ENCODE data around the gene KLHL35. TPM values are rescaled to one million over a fixed set of nuclear protein-coding genes. Genes with fewer than 3 reads are reported as not detected.

The KLHL35 gene
- total RNA-seq, 4 donors from 2014 or later = 0.72 TPM; not detected in 3

DNA sequence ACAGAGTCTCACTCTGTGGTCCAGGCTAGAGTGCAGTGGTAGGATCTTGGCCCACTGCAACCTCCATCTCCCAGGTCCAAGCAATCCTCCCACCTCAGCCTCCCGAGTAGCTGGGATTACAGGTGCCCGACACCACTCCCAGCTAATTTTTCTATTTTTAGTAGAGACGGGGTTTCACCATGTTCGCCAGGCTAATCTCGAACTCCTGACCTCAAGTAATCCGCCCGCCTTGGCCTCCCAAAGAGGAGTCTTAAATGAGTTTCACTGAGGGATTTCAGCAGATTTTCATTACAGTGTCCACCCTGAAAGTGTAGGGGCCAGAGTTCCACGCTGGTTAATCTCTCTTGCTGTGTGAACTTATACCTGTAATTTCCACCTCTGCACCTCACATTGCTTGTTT, 34.1 kb downstream of the KLHL35 start:
- Histone ChIP-seq H3K4me1 (peaks cover 0 to 37% (median 11%) of the 10 kb centered on the region in 3 donors), H3K9me3 (no peaks in the 10 kb centered on the region), H3K36me3 (peaks cover 0 to 31% of the 10 kb centered on the region in 2 donors), H3K4me3 (no peak overlapping the region), H3K27me3 (no peaks in the 10 kb centered on the region), H3K27ac (peak overlapping the region in 2 of 4 donors; percentile 89 to 96)
- TF ChIP-seq POLR2AphosphoS5 (IDR thresholded peaks at IDR 0.05) (no peak), POLR2A (IDR thresholded peaks at IDR 0.05) (no peak), EP300 (IDR thresholded peaks at IDR 0.05) (no peak)
- TF ChIP-seq, protein P1, sequence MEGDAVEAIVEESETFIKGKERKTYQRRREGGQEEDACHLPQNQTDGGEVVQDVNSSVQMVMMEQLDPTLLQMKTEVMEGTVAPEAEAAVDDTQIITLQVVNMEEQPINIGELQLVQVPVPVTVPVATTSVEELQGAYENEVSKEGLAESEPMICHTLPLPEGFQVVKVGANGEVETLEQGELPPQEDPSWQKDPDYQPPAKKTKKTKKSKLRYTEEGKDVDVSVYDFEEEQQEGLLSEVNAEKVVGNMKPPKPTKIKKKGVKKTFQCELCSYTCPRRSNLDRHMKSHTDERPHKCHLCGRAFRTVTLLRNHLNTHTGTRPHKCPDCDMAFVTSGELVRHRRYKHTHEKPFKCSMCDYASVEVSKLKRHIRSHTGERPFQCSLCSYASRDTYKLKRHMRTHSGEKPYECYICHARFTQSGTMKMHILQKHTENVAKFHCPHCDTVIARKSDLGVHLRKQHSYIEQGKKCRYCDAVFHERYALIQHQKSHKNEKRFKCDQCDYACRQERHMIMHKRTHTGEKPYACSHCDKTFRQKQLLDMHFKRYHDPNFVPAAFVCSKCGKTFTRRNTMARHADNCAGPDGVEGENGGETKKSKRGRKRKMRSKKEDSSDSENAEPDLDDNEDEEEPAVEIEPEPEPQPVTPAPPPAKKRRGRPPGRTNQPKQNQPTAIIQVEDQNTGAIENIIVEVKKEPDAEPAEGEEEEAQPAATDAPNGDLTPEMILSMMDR (IDR thresholded peaks at IDR 0.05) = no peak
- WGBS, 2 donors (ENCODE audit: low coverage in 1 of 2) = 66% methylated on average over 8 of the region's 8 CpGs; no CpG with 5 or more reads in 1 of the 2 donors
- no peak for ATAC-seq

DNA sequence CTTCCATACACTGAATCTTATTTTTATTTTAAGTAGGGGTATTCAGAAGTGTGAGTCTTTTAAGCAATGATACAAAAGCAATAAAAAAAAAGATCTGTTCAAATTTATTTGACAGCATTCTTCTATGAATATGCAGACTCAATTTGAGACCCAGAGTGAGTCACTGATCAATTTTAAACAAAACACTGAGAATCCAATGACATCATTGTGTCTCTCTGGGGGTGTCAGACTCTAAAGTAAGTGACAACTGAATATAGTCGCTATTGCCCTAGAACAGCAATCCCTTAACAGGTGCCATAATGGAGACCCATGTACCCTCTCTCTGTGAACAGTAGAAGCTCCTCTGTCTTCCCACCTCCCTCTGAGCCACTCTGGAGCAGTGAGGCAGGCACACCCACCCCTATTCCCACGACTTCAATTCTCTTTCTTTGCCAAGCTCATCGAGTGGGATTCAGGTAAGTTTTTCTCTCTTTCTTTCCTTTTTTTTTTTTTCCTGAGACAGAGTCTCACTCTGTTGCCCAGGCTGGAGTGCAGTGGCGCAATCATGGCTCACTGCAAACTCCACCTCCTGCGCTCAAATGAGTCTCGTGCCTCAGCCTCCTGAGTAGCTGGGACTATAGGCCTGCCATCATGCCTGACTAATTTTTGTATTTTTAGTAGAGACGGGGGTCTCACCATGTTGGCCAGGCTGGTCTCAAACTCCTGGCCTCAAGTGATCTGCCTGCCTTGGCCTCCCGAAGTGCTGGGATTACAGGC, 38.7 kb downstream of the KLHL35 start:
- WGBS, 2 donors (ENCODE audit: low coverage in 1 of 2) = 53 to 76% methylated on average over 3 to 8 of the region's 8 CpGs
- Histone ChIP-seq H3K4me1 (no peaks in the 10 kb centered on the region), H3K27ac (no peak overlapping the region), H3K27me3 (no peaks in the 10 kb centered on the region), H3K4me3 (no peak overlapping the region), H3K9me3 (no peaks in the 10 kb centered on the region), H3K36me3 (no peaks in the 10 kb centered on the region)
- no peak for ATAC-seq
- no peak for TF ChIP-seq POLR2AphosphoS5 (IDR thresholded peaks at IDR 0.05)
- no peak for TF ChIP-seq POLR2A (IDR thresholded peaks at IDR 0.05)
- TF ChIP-seq, protein P1 (IDR thresholded peaks at IDR 0.05) = no peak
- TF ChIP-seq EP300 (IDR thresholded peaks at IDR 0.05) = no peak

DNA sequence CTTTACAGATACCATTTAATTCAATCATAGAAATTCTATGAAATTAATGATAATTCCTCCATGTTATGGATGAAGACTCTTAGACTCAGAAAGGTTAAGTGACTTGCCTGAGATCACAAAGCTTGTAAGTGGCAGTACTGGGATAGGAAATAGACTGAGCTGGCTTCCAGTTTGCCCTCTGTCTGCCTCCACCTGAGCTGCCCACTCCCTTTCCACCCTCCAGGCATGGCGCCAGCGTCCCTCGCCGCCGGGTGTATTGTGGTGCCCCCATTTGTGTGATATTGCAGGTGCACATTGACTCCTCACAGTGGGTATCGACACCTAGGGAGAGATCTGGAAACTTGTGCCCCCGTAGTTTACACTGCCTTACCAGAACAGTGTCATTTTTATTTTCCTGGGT, 43.1 kb downstream of the KLHL35 start:
- Histone ChIP-seq H3K36me3 (no peaks in the 10 kb centered on the region), H3K9me3 (no peaks in the 10 kb centered on the region), H3K27me3 (no peaks in the 10 kb centered on the region), H3K4me3 (no peak overlapping the region), H3K27ac (no peak overlapping the region), H3K4me1 (peaks cover 0 to 11% (median 0%) of the 10 kb centered on the region in 3 donors)
- TF ChIP-seq POLR2A (IDR thresholded peaks at IDR 0.05) (no peak), EP300 (IDR thresholded peaks at IDR 0.05) (no peak), POLR2AphosphoS5 (IDR thresholded peaks at IDR 0.05) (no peak)
- TF ChIP-seq, protein P1 (IDR thresholded peaks at IDR 0.05) = no peak
- WGBS, 2 donors (ENCODE audit: low coverage in 1 of 2) = 83% methylated on average over 6 of the region's 7 CpGs; no CpG with 5 or more reads in 1 of the 2 donors
- ATAC-seq = no peak

DNA sequence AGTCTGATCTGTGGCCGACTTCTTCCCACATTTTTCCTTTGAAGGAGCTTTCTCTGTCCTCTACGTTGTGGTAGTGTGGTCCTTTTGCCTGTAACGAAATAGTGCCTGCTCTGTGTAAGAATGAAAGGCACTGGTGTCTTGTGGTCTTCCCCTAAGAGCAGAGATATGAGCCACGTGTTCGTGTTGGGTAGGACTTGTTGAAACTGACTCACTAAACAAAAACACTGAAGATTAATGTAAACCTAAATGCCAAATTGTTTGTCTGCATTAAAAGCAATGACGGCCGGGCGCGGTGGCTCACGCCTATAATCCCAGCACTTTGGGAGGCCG, 43.8 kb downstream of the KLHL35 start:
- Histone ChIP-seq H3K9me3 (no peaks in the 10 kb centered on the region), H3K4me3 (no peak overlapping the region), H3K27ac (no peak overlapping the region), H3K27me3 (no peaks in the 10 kb centered on the region), H3K4me1 (peaks cover 0 to 16% (median 2%) of the 10 kb centered on the region in 3 donors), H3K36me3 (no peaks in the 10 kb centered on the region)
- no peak for ATAC-seq
- no peak for TF ChIP-seq EP300 (IDR thresholded peaks at IDR 0.05)
- TF ChIP-seq POLR2A (IDR thresholded peaks at IDR 0.05) = no peak
- no peak for TF ChIP-seq POLR2AphosphoS5 (IDR thresholded peaks at IDR 0.05)
- TF ChIP-seq, protein P1 (IDR thresholded peaks at IDR 0.05) = no peak
- 50 to 60% methylated on average over 5 to 11 of the region's 11 CpGs for WGBS, 2 donors (ENCODE audit: low coverage in 1 of 2)
